HUES6 (cell line): Measurements from ENCODE around the gene ATXN3L.
"Not testable (repeated sequence)": the region's sequence is repeated elsewhere in the genome, so short reads cannot be mapped to it uniquely, and the experiment has no call there.

Experiments
- H3K27ac ChIP-seq: 2 replicates; pipeline ENCODE4 v1.7.0; 2013; ENCODE audit warnings: low read depth, mild to moderate bottlenecking, low read length, inconsistent platforms
- H3K27me3 ChIP-seq: 2 replicates; pipeline ENCODE4 v1.6.1; 2013; ENCODE audit warnings: low read length; ENCODE audit not compliant: control insufficient read depth, insufficient read depth
- H3K36me3 ChIP-seq: 2 replicates; pipeline ENCODE4 v1.6.1; 2013; ENCODE audit warnings: low read length; ENCODE audit not compliant: control insufficient read depth, insufficient read depth
- H3K4me1 ChIP-seq: 2 replicates; pipeline ENCODE4 v1.6.1; 2013; ENCODE audit warnings: low read length; ENCODE audit not compliant: control insufficient read depth, insufficient read depth
- H3K4me3 ChIP-seq: 2 replicates; pipeline ENCODE4 v1.5.1; 2013; ENCODE audit warnings: low read depth, low read length
- H3K9ac ChIP-seq: one replicate; pipeline ENCODE4 v1.6.1; 2013; ENCODE audit warnings: mild to moderate bottlenecking, low read length
- H3K9me3 ChIP-seq: 2 replicates; pipeline ENCODE4 v1.6.1; 2013; ENCODE audit warnings: low read depth, low read length; ENCODE audit not compliant: control insufficient read depth, insufficient read depth

The ATXN3L gene

DNA sequence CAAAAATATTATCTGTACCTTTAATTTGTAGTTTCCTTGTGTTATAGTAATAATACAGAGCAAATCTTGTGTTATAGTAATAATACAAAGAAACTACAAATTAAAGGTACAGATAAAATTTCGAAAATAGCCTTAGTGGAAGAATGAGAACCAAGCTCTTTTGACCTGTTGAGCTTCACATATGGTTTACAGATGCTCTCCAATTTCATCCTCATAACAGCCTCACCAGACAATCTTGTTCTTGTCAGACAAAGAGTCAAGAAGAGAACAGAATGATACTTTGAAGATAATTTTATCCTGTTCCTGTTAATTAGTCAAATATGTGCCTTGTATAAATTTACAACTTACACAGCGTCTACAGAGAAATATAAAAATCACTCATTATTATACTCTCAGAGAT lies 12.8 kb downstream of the ATXN3L start:
- Histone ChIP-seq H3K9me3 (0 out of 2 replicates have a peak, but pooled peaks cover 5% of the 10 kb centered on the region), H3K27me3 (no peaks in the 10 kb centered on the region)

DNA sequence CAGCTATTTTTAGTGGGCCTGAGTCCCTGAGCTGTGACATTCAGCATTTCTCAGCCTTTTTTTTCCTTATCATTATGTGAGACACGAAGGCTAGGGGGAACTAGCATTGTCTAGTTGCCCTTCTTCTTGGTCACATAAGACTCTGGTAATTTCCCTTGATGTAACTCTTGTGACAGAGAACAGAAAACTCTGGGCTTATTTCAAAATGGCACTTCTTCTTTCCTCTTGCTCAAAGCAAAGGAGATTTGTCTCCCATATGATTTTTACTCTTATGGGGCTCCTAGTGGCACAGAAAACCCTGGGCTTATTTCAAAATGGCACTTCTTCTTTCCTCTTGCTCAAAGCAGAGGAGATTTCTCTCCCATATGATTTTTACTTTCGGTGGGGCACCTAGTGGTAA lies 14.7 kb downstream of the ATXN3L start:
- no peaks in the 10 kb centered on the region for H3K36me3 ChIP-seq
- H3K27me3 ChIP-seq: no peaks in the 10 kb centered on the region

More for the DNA sequence above, 12.8 kb downstream of the ATXN3L start:
- Histone ChIP-seq H3K4me3 (no peak overlapping the region), H3K9ac (no peak overlapping the region), H3K27ac (no peak overlapping the region), H3K36me3 (no peaks in the 10 kb centered on the region), H3K4me1 (peaks cover 6% of the 10 kb centered on the region)

DNA sequence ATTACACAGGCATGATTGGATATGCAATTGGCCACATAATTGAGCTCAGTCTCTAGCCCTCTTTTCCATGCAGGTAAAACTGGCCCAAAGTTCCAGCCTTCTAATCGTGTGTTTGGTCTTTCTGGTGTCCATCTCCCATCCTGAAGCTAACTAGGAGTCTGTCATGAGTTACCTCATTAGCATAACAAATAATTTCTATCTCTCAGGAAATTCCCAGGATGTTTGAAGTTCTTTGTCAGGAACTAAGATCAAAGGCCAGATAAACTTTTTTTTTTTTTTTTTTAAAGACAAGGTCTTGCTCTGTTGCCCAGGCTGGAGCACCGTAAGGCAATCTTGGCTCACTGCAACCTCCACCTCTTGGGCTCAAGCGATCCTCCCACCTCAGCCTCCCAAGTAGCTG lies 15.8 kb downstream of the ATXN3L start:
- Histone ChIP-seq H3K36me3 (no peaks in the 10 kb centered on the region), H3K4me1 (peaks cover 6% of the 10 kb centered on the region), H3K9ac (no peak overlapping the region), H3K4me3 (no peak overlapping the region), H3K27ac (no peak overlapping the region; the same call in 1 of the 2 replicates), H3K27me3 (no peaks in the 10 kb centered on the region), H3K9me3 (0 out of 2 replicates have a peak, but pooled peaks cover 5% of the 10 kb centered on the region)

More for the DNA sequence above, 14.7 kb downstream of the ATXN3L start:
- H3K9ac ChIP-seq: no peak overlapping the region
- peaks cover 6% of the 10 kb centered on the region for H3K4me1 ChIP-seq
- 0 out of 2 replicates have a peak, but pooled peaks cover 5% of the 10 kb centered on the region for H3K9me3 ChIP-seq
- H3K27ac ChIP-seq: peak overlapping the region; percentile 8; the same call in 1 of the 2 replicates
- H3K4me3 ChIP-seq: no peak overlapping the region

DNA sequence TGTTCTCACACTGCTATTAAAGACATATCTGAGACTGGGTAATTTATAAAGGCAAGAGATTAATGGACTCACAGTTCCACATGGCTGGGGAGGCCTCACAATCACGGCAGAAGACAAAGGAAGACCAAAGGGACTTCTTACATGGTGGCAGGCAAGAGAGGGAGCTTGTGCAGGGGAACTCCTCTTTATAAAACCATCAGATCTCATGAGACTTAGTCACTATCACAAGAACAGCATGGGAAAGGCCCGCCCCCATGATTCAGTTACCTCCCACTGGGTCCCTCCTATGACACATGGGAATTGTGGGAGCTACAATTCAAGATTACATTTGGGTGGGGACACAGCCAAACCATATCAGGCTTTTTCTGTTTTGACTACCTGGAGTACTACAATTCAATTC lies 16.6 kb downstream of the ATXN3L start:
- H3K27ac ChIP-seq, H3K36me3 ChIP-seq, H3K27me3 ChIP-seq, H3K9me3 ChIP-seq, H3K9ac ChIP-seq, H3K4me1 ChIP-seq, H3K4me3 ChIP-seq: not testable (repeated sequence)

DNA sequence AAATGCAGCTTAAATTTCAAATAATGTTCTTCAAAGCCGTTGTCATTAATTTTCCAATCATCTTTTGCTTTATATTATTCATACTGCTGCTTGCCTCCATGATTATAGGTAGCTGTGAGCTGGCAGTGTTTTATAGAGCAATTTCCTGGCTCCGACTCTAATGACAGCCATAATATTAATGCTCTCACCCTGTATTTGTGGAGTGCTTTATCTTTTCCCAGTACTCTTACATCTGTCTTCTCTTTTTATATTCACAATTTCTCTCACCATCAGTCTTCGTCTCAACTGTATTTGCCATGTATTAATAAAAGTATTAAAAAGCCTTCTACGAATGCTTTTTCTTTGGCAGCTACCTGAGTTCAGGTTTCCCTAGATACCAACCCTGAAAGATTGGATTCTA lies 21.0 kb downstream of the ATXN3L start:
- H3K9ac ChIP-seq: no peak overlapping the region
- H3K27ac ChIP-seq: no peak overlapping the region

GRCh38 chrX:13295841-13296240 lies 24.0 kb downstream of the ATXN3L start:
- Histone ChIP-seq H3K9me3 (0 out of 2 replicates have a peak, but pooled peaks cover under 1% of the 10 kb centered on the region), H3K27ac (no peak overlapping the region), H3K9ac (no peak overlapping the region), H3K27me3 (no peaks in the 10 kb centered on the region), H3K4me3 (no peak overlapping the region), H3K4me1 (peaks cover 3% of the 10 kb centered on the region; the same call in 1 of the 2 replicates), H3K36me3 (no peaks in the 10 kb centered on the region)

More for the DNA sequence above, 21.0 kb downstream of the ATXN3L start:
- Histone ChIP-seq H3K36me3 (no peaks in the 10 kb centered on the region), H3K9me3 (0 out of 2 replicates have a peak, but pooled peaks cover 5% of the 10 kb centered on the region), H3K4me3 (no peak overlapping the region), H3K27me3 (no peaks in the 10 kb centered on the region), H3K4me1 (peaks cover under 1% of the 10 kb centered on the region; the same call in 1 of the 2 replicates)

- H3K4me3 ChIP-seq: no peak overlapping the region
- no peaks in the 10 kb centered on the region for H3K27me3 ChIP-seq
- no peak overlapping the region for H3K9ac ChIP-seq
- peaks cover 4% of the 10 kb centered on the region; the same call in 1 of the 2 replicates for H3K9me3 ChIP-seq
- H3K4me1 ChIP-seq: peaks cover 3% of the 10 kb centered on the region
- no peak overlapping the region for H3K27ac ChIP-seq
- no peaks in the 10 kb centered on the region for H3K36me3 ChIP-seq
These were observed 26.2 kb downstream of the ATXN3L start for GRCh38 chrX:13293700-13294099.

DNA sequence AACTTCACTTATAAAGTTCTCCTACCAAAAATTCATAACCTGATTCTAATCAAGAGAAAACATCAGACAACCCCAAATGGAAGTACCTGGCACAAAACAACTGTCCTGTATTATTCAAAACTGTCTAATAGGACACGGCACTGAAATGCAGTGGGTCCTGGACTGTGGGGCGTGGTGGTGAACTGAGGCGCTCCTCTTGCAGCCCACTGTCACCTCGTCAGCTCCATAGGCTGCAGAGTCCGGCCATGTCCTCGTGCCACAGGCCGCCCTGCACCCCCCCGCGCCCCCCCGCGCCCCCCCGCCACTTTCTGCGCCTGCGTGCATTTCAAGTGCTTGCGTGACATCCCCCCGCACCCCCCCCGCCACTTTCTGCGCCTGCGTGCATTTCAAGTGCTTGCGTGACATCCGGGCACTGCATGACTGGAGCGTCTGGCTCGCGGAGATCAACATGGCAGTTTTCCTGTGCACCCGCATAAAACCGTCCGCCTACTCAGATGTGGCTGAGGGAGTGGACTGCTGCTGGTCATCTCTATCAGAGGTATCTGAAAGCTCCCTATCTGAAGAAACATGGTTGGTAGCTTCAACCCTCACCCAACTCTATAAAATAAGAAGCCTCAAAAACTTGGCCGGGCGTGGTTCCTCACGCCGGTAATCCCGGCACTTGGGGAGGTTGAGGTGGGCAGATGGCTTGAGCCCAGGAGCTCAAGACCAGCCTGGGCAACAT lies 28.8 kb downstream of the ATXN3L start:
- no peaks in the 10 kb centered on the region for H3K27me3 ChIP-seq
- peaks cover 13% of the 10 kb centered on the region for H3K9me3 ChIP-seq
- no peaks in the 10 kb centered on the region for H3K36me3 ChIP-seq
- no peak overlapping the region for H3K4me3 ChIP-seq
- no peak overlapping the region for H3K27ac ChIP-seq
- H3K4me1 ChIP-seq: peaks cover 9% of the 10 kb centered on the region
- H3K9ac ChIP-seq: no peak overlapping the region

- H3K27ac ChIP-seq: 0 out of 2 replicates have a peak overlapping the region, but pooled peaks have one; percentile 0
- no peak overlapping the region for H3K4me3 ChIP-seq
- H3K4me1 ChIP-seq: peaks cover 22% of the 10 kb centered on the region
- no peak overlapping the region for H3K9ac ChIP-seq
- peaks cover 33% of the 10 kb centered on the region for H3K9me3 ChIP-seq
- 0 out of 2 replicates have a peak, but pooled peaks cover 4% of the 10 kb centered on the region for H3K36me3 ChIP-seq
- H3K27me3 ChIP-seq: no peaks in the 10 kb centered on the region
These were observed 31.2 kb downstream of the ATXN3L start for GRCh38 chrX:13288671-13289070.

- H3K9me3 ChIP-seq: peaks cover 33% of the 10 kb centered on the region
- peak overlapping the region; percentile 6 for H3K9ac ChIP-seq
- H3K36me3 ChIP-seq: 0 out of 2 replicates have a peak, but pooled peaks cover 4% of the 10 kb centered on the region
- peak overlapping the region; percentile 0; the same call in 1 of the 2 replicates for H3K27ac ChIP-seq
- H3K4me1 ChIP-seq: peaks cover 30% of the 10 kb centered on the region
- no peak overlapping the region for H3K4me3 ChIP-seq
- H3K27me3 ChIP-seq: no peaks in the 10 kb centered on the region
These were observed 32.0 kb downstream of the ATXN3L start for GRCh38 chrX:13287816-13288215.

- H3K27me3 ChIP-seq: no peaks in the 10 kb centered on the region
- H3K4me3 ChIP-seq: no peak overlapping the region
- no peak overlapping the region for H3K27ac ChIP-seq
- peaks cover 49% of the 10 kb centered on the region for H3K9me3 ChIP-seq
- H3K9ac ChIP-seq: no peak overlapping the region
- H3K4me1 ChIP-seq: peaks cover 30% of the 10 kb centered on the region
- H3K36me3 ChIP-seq: 0 out of 2 replicates have a peak, but pooled peaks cover 4% of the 10 kb centered on the region
These were observed 34.2 kb downstream of the ATXN3L start for GRCh38 chrX:13285693-13286092.
